HG03558 (cell line): ENCODE measurements around the gene ENKD1.

ENCODE experiments used
- ATAC-seq: cut with Tn5 transposase; IDR thresholded peaks from one replicate; pipeline ENCODE4 v1.9.1; 2021; ENCODE audit warnings: moderate number of reproducible peaks; ENCODE audit not compliant: unreplicated experiment; ENCODE audit errors: extremely low read depth

The ENKD1 gene

DNA sequence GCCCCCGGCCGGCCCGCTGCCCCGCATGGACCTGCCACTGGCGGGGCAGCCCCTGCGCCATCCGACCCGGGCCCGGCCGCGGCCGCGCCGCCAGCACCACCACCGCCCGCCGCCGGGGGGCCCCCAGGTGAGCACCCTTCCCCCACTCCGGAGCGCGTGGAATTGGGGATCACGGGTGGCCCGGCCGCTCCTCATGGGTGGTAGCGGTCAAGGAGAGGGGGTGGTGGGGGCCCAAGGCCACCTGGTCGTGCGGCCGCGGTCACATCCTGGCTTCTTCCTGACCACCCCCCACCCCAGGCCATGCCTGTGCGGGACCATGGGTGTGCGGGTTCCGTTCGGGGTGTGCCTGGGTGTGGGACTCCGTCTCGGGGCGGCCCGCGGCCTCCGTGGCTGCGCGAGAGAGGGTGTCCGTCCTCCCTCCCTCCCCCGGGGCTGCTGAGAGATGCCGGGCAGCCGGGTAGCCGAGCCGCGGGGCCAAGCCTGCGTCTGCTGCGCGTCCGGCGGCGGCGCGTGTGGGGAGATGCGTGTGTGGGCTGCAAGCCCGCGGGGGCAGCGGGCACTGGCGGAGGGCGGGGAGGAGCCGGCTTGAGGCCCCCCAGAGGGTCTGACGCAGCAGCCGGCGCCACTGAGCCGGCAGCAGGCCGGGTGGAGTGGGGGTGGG is 13.3 kb downstream of the ENKD1 start:
- ATAC-seq = no peak

DNA sequence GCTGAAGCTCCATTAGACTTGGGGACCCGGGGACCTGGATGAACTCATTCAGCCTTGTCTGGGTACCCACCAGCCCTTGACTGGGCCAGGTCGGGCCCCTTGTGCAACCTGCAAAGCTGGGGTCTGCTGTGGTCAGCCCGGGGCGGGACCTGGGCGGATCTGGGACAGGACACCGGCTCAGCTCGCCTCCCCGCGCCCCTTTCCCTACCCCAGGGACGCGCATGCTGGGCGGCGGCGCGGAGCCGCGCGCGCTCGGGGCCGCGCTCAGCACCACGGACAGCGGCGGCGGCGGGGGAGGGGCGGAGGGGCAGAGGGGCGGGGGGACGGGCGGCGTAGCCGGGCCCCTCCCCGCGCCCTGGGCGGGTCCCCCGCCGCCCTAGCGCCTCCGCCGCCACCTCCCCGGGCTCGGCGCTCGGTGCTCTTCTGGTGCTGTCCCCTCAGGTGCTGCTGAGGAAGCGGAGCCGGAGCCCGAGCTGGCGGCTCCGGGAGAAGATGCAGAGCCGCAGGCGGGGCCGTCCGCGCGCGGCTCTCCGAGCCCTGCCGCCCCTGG is 13.9 kb downstream of the ENKD1 start:
- ATAC-seq = no peak

DNA sequence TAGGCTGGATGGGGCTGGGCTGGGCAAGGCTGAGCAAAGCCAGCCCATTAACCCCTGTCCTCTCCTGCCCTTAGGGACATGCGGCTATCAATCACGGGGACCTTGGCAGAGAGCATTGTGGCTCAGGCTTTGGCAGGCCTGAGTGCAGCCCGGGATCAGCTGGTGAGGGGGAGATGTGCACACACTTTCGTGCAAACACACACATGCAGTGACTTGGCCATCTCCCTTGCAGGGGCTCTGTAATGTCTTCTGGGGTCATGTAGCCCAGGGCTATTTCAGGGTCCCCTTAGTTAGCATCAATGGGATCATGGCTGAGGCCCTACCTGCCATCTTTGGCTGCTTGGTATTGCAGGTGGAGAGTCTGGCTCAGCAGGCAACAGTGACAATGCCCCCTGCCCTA is 14.7 kb downstream of the ENKD1 start:
- no peak for ATAC-seq

GRCh38 chr16:67651039-67651438 is 15.5 kb downstream of the ENKD1 start:
- ATAC-seq = no peak

DNA sequence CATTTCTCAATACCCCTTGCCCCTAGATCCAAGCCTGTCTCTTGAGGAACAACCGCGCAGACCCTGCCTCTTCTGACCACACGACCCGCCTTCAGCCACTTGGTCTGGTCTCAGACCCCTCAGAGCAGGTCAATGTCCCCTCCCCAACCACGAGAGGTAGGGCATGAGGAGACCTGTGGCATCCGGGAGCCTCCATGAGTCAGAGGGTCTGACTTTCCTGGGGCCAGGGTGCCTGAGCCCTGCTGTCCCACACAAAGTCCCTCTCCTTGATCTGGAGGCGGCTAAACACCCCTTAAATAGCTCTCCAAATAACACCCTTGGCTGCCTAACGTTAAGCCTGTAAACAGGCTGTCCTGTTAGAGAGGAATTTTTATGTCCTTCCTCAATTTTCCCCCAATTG is 16.5 kb downstream of the ENKD1 start:
- ATAC-seq = no peak

- ATAC-seq = no peak
Measured at GRCh38 chr16:67649494-67649931, 17.0 kb downstream of the ENKD1 start.

GRCh38 chr16:67648764-67649407 is 17.7 kb downstream of the ENKD1 start:
- ATAC-seq = no peak

GRCh38 chr16:67648088-67648763 is 18.3 kb downstream of the ENKD1 start:
- ATAC-seq = no peak

- ATAC-seq = no peak
Measured at GRCh38 chr16:67647681-67648080, 18.9 kb downstream of the ENKD1 start.

- no peak for ATAC-seq
Measured at GRCh38 chr16:67647111-67647651, 19.4 kb downstream of the ENKD1 start.

DNA sequence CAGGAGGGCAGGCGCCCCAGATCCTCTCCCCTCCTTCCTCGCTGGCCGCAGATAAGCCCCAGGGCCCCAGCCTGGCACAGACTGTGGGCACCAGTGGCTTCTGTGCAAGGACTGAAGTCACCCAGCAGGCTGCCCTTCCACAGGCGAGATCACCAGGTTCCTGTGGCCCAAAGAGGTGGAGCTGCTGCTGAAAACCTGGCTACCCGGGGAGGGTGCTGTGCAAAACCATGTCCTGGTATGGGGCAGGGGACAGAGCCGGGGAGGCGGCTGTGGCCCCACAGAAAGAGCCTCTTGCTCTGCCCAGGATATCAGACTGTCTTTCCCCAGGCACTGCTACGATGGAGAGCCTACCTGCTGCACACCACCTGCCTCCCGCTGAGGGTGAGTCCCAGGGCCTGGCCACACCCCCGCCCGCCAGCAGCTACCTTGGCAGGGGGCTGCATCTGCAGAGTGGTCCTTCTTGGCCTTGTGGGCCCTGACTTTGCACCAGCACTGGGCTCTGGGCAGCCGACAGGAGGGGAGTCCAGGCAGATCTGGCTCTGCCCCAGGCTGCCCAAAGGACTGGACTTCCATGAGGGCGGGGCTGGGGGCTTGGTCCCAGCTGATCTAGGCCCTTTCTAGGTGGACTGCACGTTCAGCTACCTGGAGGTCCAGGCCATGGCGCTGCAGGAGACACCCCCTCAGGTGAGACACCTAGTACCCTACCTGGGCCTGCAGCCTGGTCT is 21.0 kb downstream of the ENKD1 start:
- ATAC-seq = no peak

- no peak for ATAC-seq
Measured at GRCh38 chr16:67644038-67644437, 22.5 kb downstream of the ENKD1 start.

DNA sequence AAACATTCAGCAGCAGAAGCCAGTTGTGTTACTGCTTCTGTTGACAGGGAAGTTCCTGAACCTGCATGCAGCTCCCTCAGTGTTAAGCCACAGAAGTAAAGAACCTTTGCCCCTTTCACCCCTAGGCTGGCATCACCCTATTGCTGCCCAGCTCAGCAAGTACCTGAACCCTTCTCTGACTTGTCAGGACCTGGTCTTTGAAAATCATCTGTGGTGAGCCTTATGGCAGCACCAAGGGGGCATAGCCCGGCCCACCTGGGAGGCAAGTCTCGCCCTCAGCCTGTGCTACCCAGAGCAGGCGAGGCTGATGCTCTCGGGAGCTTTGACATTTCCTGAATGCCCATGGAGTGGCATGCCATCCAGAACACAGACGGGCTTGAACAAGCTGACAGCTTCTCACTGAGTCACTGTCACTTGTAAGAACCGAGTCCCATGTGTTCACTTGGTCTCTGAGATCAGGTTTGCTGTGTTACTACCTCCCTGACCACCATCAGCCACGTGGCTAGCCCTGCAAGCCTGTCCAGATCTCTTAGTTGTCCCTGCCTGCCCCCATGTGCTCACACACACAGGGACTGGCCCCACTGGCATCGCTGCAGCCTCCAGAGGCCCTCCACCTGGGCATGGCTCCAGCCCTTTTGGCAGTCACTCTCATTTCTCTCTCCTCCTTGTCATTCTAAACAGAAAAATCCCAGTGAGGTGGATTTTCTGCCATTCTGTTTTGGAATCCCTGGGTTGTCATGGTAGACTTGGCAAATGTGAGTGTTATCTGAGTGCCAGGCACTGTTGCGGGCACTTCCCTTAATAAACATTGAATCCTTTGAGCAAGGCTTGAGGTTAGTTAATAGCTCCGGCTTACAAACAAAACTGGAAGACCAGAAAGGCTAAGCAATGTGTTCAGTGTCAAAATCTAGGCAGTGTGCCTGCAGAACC is 24.5 kb downstream of the ENKD1 start:
- no peak for ATAC-seq

- no peak for ATAC-seq
Measured at GRCh38 chr16:67637625-67638024, 28.9 kb downstream of the ENKD1 start.

DNA sequence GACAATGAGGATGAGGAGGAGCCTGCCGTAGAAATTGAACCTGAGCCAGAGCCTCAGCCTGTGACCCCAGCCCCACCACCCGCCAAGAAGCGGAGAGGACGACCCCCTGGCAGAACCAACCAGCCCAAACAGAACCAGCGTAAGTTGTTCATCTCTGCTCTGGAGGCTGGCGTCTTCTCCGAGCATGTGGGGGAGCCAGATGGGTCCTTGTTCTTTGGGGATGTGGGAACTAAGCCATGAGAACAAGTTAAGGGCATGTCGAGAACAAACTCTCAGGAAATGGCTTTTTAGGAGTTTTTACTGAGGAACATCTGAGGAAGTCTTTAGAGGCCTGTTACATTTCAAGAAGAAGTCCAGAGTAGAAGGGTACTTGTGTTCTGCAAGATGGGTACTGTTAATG is 29.8 kb downstream of the ENKD1 start:
- no peak for ATAC-seq

DNA sequence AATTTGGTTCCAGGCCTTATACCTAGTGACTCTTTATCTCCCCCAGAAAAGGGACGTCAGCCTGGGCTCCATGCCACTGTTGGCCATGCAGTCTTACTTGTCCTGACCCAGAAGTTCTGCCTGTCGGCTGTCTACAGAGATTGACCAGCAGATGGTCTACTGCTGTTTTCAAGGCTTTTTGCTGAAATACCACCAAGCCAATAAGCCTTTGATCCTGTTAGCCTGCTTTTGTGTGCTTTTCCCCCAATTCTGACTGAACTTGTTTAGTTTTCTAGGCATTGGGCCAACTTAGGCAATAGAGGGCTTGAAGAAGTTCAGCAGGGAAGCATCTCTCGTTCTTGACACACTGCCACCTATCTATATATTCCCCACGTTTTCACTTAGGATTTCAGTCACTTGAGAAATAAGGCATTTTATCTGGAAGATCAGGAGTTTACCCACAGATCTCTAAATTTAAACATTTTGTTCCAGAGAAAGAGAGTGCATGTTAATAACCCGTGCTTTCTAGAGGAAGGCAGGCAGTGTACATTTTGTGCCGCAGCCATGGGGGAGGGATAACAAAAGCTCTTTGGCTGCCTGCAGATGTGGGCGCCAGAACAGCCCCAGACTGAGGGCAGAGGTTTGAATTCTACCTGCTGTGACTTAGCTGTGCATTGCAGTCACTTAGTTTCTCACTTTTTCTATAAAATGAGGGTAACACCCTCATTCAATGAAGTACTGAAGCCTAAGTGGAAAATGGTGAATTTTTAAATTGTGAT is 34.0 kb downstream of the ENKD1 start:
- ATAC-seq = no peak

DNA sequence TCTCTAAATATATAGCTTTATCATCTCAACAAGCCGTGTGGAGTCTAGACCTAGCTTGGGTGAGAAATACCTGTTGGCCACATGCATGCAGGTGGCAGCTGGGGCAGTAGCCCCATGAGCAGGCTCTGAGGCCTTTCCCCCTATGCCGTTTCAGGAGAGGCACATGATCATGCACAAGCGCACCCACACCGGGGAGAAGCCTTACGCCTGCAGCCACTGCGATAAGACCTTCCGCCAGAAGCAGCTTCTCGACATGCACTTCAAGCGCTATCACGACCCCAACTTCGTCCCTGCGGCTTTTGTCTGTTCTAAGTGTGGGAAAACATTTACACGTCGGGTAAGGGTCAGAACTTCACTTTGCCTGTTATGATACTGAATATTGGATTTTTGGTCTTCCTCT is 38.3 kb downstream of the ENKD1 start:
- no peak for ATAC-seq

- no peak for ATAC-seq
Measured at GRCh38 chr16:67613808-67614207, 52.7 kb downstream of the ENKD1 start.
